PC-9 (cell line): Measurements from ENCODE around the gene HESX1. TPM values are rescaled to one million over a fixed set of nuclear protein-coding genes. Genes with fewer than 3 reads are reported as not detected.

ENCODE experiments used
- BruUV-seq: library from RNA; stranded (reverse); fragments of 400-500 nt; replicated peaks from 2 replicates; lab custom pipeline; 2021; lab: Mats Ljungman, UMichigan
- CTCF ChIA-PET: fragments of 300-600 bp; sonication (Branson Sonifier 250); formaldehyde crosslinking; loops from one replicate; lab custom pipeline; 2022; ENCODE audit warnings: antibody characterized with exemption; lab: Charles Lee
- POLR2A ChIA-PET: fragments of 300-600 bp; sonication (Branson Sonifier 250); formaldehyde crosslinking; loops from one replicate; lab custom pipeline; 2022; ENCODE audit warnings: antibody characterized with exemption; ENCODE audit not compliant: unreplicated experiment; lab: Charles Lee
- DNase-seq, 2 experiments: peaks; one replicate each; pipeline versions ENCODE4 v3.0.0 to v3.0.0-alpha.2; 2015 to 2022; ENCODE audit warnings: mixed read lengths in 1 of 2
- H2AFZ ChIP-seq: fragments of 200-600 bp; sonication (generic); 2 replicates; pipeline ENCODE4 v1.8.1; 2017; ENCODE audit warnings: antibody characterized with exemption
- H3F3A ChIP-seq: fragments of 200-600 bp; sonication (generic); 2 replicates; pipeline ENCODE4 v1.8.1; 2017; ENCODE audit warnings: antibody characterized with exemption, mild to moderate bottlenecking, low read depth; ENCODE audit not compliant: insufficient read depth
- H3K27ac ChIP-seq: fragments of 200-600 bp; sonication (generic); 2 replicates; pipeline ENCODE4 v1.6.1; 2016; ENCODE audit warnings: mixed run types
- H3K27me3 ChIP-seq: fragments of 200-600 bp; sonication (generic); 2 replicates; pipeline ENCODE4 v1.6.1; 2016; ENCODE audit warnings: low read depth, mixed run types; ENCODE audit not compliant: insufficient read depth
- H3K36me3 ChIP-seq: fragments of 200-600 bp; sonication (generic); 2 replicates; pipeline ENCODE4 v1.6.1; 2016; ENCODE audit warnings: low read depth, mixed run types
- H3K4me1 ChIP-seq: fragments of 200-600 bp; sonication (generic); replicated peaks from 2 replicates; pipeline ENCODE4 v1.6.1; 2016; ENCODE audit warnings: mixed run types; ENCODE audit not compliant: insufficient read depth
- H3K4me2 ChIP-seq: fragments of 200-600 bp; sonication (generic); 2 replicates; pipeline ENCODE4 v1.6.1; 2017; ENCODE audit warnings: mixed run types
- H3K4me3 ChIP-seq: fragments of 200-600 bp; sonication (generic); 2 replicates; pipeline ENCODE4 v1.6.1; 2016; ENCODE audit warnings: mixed run types
- H3K79me2 ChIP-seq: fragments of 200-600 bp; sonication (generic); 2 replicates; pipeline ENCODE4 v1.6.1; 2017; ENCODE audit warnings: low read depth, mixed run types
- H3K9me2 ChIP-seq: fragments of 200-600 bp; sonication (generic); 2 replicates; pipeline ENCODE4 v1.8.1; 2017; ENCODE audit warnings: mild to moderate bottlenecking; ENCODE audit not compliant: insufficient read depth
- H3K9me3 ChIP-seq: fragments of 200-600 bp; sonication (generic); 2 replicates; pipeline ENCODE4 v1.8.1; 2016; ENCODE audit warnings: low read depth; ENCODE audit not compliant: insufficient read depth
- H4K20me1 ChIP-seq: fragments of 200-600 bp; sonication (generic); 2 replicates; pipeline ENCODE4 v1.8.1; 2017; ENCODE audit not compliant: insufficient read depth
- CTCF ChIP-seq: fragments of 200-600 bp; sonication (generic); conservative IDR thresholded peaks from 2 replicates; pipeline ENCODE4 v1.6.1; 2017; ENCODE audit warnings: mixed run types, antibody characterized with exemption, mild to moderate bottlenecking, moderate library complexity
- EZH2 ChIP-seq: fragments of 200-600 bp; sonication (generic); IDR thresholded peaks from 2 replicates; pipeline ENCODE4 v1.8.0; 2017; ENCODE audit warnings: antibody characterized with exemption, low read depth
- intact Hi-C: fragments of 100-400 bp; cut with micrococcal nuclease; formaldehyde crosslinking; loops from one replicate; pipeline ENCODE4 v1.10.0; 2022; ENCODE audit not compliant: unreplicated experiment
- total RNA-seq: library from RNA; stranded (reverse); gene quantifications from 2 replicates; pipeline ENCODE4 v1.2.3, GENCODE V29; 2021

Gene HESX1
- total RNA-seq, 1 experiment from 2014 or later, result 4.4 TPM

GRCh38 chr3:57165641-57166040 is 34.1 kb downstream of the HESX1 start:
- H2AFZ ChIP-seq, result no peak overlapping the region
- intact Hi-C loops, result loop anchor here (2.0 to 5.0 kb wide), 2 partner anchors 65 to 463 kb away; no protein-coding TSS in a partner anchor
- no peaks in the 10 kb centered on the region for H3K27me3 ChIP-seq
- H3K4me1 ChIP-seq, result peaks cover 3% of the 10 kb centered on the region; the same call in 1 of the 2 replicates
- H3K4me2 ChIP-seq, result peak overlapping the region; percentile 83; the same call in 1 of the 2 replicates
- BruUV-seq, result no TSS peak
- no peak overlapping the region; the same call in 1 of the 2 replicates for H3K4me3 ChIP-seq
- TF ChIP-seq CTCF (no peak), EZH2 (no peak)
- no peaks in the 10 kb centered on the region for H3F3A ChIP-seq
- H3K79me2 ChIP-seq, result no peaks in the 10 kb centered on the region
- H3K9me2 ChIP-seq, result no peaks in the 10 kb centered on the region
- ChIA-PET POLR2A (no interaction called here), CTCF (interaction anchor here (0.5 kb wide), 1 partner anchor 170 kb away, joined by 3 read pairs; no protein-coding TSS in a partner anchor)
- no peaks in the 10 kb centered on the region for H4K20me1 ChIP-seq
- no peaks in the 10 kb centered on the region for H3K36me3 ChIP-seq
- H3K27ac ChIP-seq, result no peak overlapping the region
- H3K9me3 ChIP-seq, result no peaks in the 10 kb centered on the region
- no peak for DNase-seq

- no TSS peak for BruUV-seq
- ChIA-PET POLR2A (no interaction called here), CTCF (no interaction called here)
- Histone ChIP-seq H3K79me2 (no peaks in the 10 kb centered on the region), H3K9me3 (no peaks in the 10 kb centered on the region), H3K9me2 (no peaks in the 10 kb centered on the region), H3F3A (no peaks in the 10 kb centered on the region), H3K27me3 (no peaks in the 10 kb centered on the region), H3K4me1 (no peaks in the 10 kb centered on the region; the same call in 1 of the 2 replicates), H3K27ac (no peak within 1 kb of the TSS), H3K4me3 (peak within 1 kb of the TSS; percentile 69), H3K36me3 (no peaks in the 10 kb centered on the region), H3K4me2 (peak within 1 kb of the TSS; percentile 83), H4K20me1 (no peaks in the 10 kb centered on the region), H2AFZ (peak within 1 kb of the TSS; percentile 85)
- intact Hi-C loops, result loop anchor here (2.0 to 5.0 kb wide), 2 partner anchors 64 to 463 kb away; no protein-coding TSS in a partner anchor
- TF ChIP-seq EZH2 (no peak), CTCF (no peak)
- DNase-seq, result peak; percentile 59 to 72
Measured at GRCh38 chr3:57164657-57165573, 34.9 kb downstream of the HESX1 start, which contains the start of gene IL17RD. Gene IL17RD (minus strand): TSS chr3:57165353. CDS start chr3:57165286, 67 bp downstream.

GRCh38 chr3:57164217-57164656 is 35.5 kb downstream of the HESX1 start:
- TF ChIP-seq CTCF (no peak), EZH2 (no peak)
- H3F3A ChIP-seq, result no peaks in the 10 kb centered on the region
- H3K9me2 ChIP-seq, result no peaks in the 10 kb centered on the region
- H3K4me2 ChIP-seq, result peak overlapping the region; percentile 83
- H3K4me1 ChIP-seq, result no peaks in the 10 kb centered on the region
- H3K79me2 ChIP-seq, result no peaks in the 10 kb centered on the region
- H3K9me3 ChIP-seq, result no peaks in the 10 kb centered on the region
- ChIA-PET CTCF (interaction anchor here (0.7 to 0.8 kb wide), 2 partner anchors 10 to 392 kb away, joined by 6 to 11 read pairs; partner anchors contain the start of gene PDE12), POLR2A (no interaction called here)
- peak overlapping the region; percentile 69 for H3K4me3 ChIP-seq
- no peaks in the 10 kb centered on the region for H3K36me3 ChIP-seq
- intact Hi-C loops, result loop anchor here (2.0 kb wide), 1 partner anchor 63 kb away; no protein-coding TSS in a partner anchor
- H3K27me3 ChIP-seq, result no peaks in the 10 kb centered on the region
- H2AFZ ChIP-seq, result peak overlapping the region; percentile 85
- no peak for DNase-seq
- TSS peak; percentile 61 for BruUV-seq
- no peak overlapping the region for H3K27ac ChIP-seq
- no peaks in the 10 kb centered on the region for H4K20me1 ChIP-seq
